Caco-2 (cell line): ENCODE data around the gene FRMD4A. TPM values are rescaled to one million over a fixed set of nuclear protein-coding genes. Genes with fewer than 3 reads are reported as not detected.

Experiments
- BruUV-seq: library from RNA; stranded (reverse); fragments of 400-500 nt; replicated peaks from 2 replicates; lab custom pipeline; 2021; lab: Mats Ljungman, UMichigan
- CTCF ChIA-PET: fragments of 300-600 bp; sonication (Branson Sonifier 250); formaldehyde crosslinking; loops from one replicate; lab custom pipeline; 2022; ENCODE audit warnings: antibody characterized with exemption; lab: Charles Lee
- POLR2A ChIA-PET: fragments of 300-600 bp; sonication (Branson Sonifier 250); formaldehyde crosslinking; loops from one replicate; lab custom pipeline; 2022; ENCODE audit warnings: antibody characterized with exemption; lab: Charles Lee
- DNase-seq, 2 experiments: peaks; one replicate each; pipeline versions ENCODE4 v3.0.0 to v3.0.0-alpha.2; 2020 to 2022
- H3K27me3 ChIP-seq: replicated peaks from 2 replicates; pipeline ENCODE4 v1.6.0; 2011; ENCODE audit warnings: low read length; ENCODE audit not compliant: control insufficient read depth, insufficient read depth
- H3K36me3 ChIP-seq: 2 replicates; pipeline ENCODE4 v1.5.1; 2011; ENCODE audit warnings: low read length; ENCODE audit not compliant: control insufficient read depth, insufficient read depth
- H3K4me1 ChIP-seq: fragments of 250-450 bp; sonication (Bioruptor Pico); 2 replicates; pipeline ENCODE4 v1.5.1; 2020; ENCODE audit warnings: mild to moderate bottlenecking
- H3K4me3 ChIP-seq: 2 replicates; pipeline ENCODE4 v1.5.1; 2011; ENCODE audit warnings: low read depth, mild to moderate bottlenecking, control low read depth, low read length
- H3K9me3 ChIP-seq: fragments of 250-450 bp; sonication (Bioruptor Pico); 2 replicates; pipeline ENCODE4 v1.5.1; 2020; ENCODE audit warnings: mild to moderate bottlenecking, moderate library complexity
- H3K27ac Mint-ChIP-seq: one replicate; pipeline ENCODE4 v1.8.0; 2022; ENCODE audit warnings: mixed read lengths; ENCODE audit not compliant: unreplicated experiment
- H3K27me3 Mint-ChIP-seq: one replicate; pipeline ENCODE4 v1.8.0; 2022; ENCODE audit warnings: mixed read lengths; ENCODE audit not compliant: insufficient read depth, unreplicated experiment
- H3K36me3 Mint-ChIP-seq: one replicate; pipeline ENCODE4 v1.8.0; 2022; ENCODE audit warnings: mild to moderate bottlenecking, mixed read lengths; ENCODE audit not compliant: insufficient read depth, unreplicated experiment
- H3K4me1 Mint-ChIP-seq: one replicate; pipeline ENCODE4 v1.8.0; 2022; ENCODE audit warnings: low read depth, mixed read lengths; ENCODE audit not compliant: unreplicated experiment
- H3K4me3 Mint-ChIP-seq: one replicate; pipeline ENCODE4 v1.8.0; 2022; ENCODE audit warnings: mild to moderate bottlenecking, moderate library complexity, mixed read lengths; ENCODE audit not compliant: unreplicated experiment
- H3K9me3 Mint-ChIP-seq: one replicate; pipeline ENCODE4 v1.8.0; 2022; ENCODE audit warnings: mixed read lengths; ENCODE audit not compliant: unreplicated experiment
- intact Hi-C: fragments of 100-400 bp; cut with micrococcal nuclease; formaldehyde crosslinking; loops from one replicate; pipeline ENCODE4 v1.10.0; 2022; ENCODE audit not compliant: unreplicated experiment
- total RNA-seq: library from RNA; stranded (reverse); gene quantifications from 2 replicates; pipeline ENCODE4 v1.2.3, GENCODE V29; 2022
- TF ChIP-seq, protein P1 (sequence below), 2 experiments: fragments of 200-600 bp in 1 of 2; IDR thresholded peaks; 1 replicate in 1 of 2; 2 replicates in 1 of 2; pipeline versions ENCODE4 v1.5.1 to v1.8.0; 2011 to 2022; ENCODE audit warnings: antibody characterized with exemption in 1 of 2, control low read depth in 1 of 2, inconsistent platforms in 1 of 2, low read depth in 1 of 2, low read length in 1 of 2, mild to moderate bottlenecking in 1 of 2, moderate library complexity in 1 of 2; ENCODE audit not compliant: insufficient read depth in 1 of 2, severe bottlenecking in 1 of 2, unreplicated experiment in 1 of 2

The FRMD4A gene
- total RNA-seq, 1 experiment from 2014 or later = 52.1 TPM

- peaks cover 16% of the 10 kb centered on the region for H3K4me1 Mint-ChIP-seq
- CTCF ChIA-PET = no interaction called here
- no peaks in the 10 kb centered on the region for H3K27me3 Mint-ChIP-seq
- H3K4me3 Mint-ChIP-seq = no peak overlapping the region
- POLR2A ChIA-PET = no interaction called here
- TF ChIP-seq, protein P1, sequence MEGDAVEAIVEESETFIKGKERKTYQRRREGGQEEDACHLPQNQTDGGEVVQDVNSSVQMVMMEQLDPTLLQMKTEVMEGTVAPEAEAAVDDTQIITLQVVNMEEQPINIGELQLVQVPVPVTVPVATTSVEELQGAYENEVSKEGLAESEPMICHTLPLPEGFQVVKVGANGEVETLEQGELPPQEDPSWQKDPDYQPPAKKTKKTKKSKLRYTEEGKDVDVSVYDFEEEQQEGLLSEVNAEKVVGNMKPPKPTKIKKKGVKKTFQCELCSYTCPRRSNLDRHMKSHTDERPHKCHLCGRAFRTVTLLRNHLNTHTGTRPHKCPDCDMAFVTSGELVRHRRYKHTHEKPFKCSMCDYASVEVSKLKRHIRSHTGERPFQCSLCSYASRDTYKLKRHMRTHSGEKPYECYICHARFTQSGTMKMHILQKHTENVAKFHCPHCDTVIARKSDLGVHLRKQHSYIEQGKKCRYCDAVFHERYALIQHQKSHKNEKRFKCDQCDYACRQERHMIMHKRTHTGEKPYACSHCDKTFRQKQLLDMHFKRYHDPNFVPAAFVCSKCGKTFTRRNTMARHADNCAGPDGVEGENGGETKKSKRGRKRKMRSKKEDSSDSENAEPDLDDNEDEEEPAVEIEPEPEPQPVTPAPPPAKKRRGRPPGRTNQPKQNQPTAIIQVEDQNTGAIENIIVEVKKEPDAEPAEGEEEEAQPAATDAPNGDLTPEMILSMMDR (IDR thresholded peaks at IDR 0.05; ENCODE audit: insufficient read depth in 1 of 2, low read depth in 1 of 2, low read length in 1 of 2, severe bottlenecking in 1 of 2, unreplicated experiment in 1 of 2) = no peak
- Histone ChIP-seq H3K4me1 (no peaks in the 10 kb centered on the region), H3K27me3 (no peaks in the 10 kb centered on the region), H3K4me3 (no peak overlapping the region), H3K36me3 (peaks cover 10% of the 10 kb centered on the region), H3K9me3 (no peaks in the 10 kb centered on the region)
- intact Hi-C loops = no loop called here
- no peaks in the 10 kb centered on the region for H3K9me3 Mint-ChIP-seq
- no peak for DNase-seq
- H3K36me3 Mint-ChIP-seq = peaks cover 75% of the 10 kb centered on the region
- no TSS peak for BruUV-seq
- no peak overlapping the region for H3K27ac Mint-ChIP-seq
These were observed 674.2 kb downstream of the FRMD4A start for GRCh38 chr10:13656337-13657100.

DNA sequence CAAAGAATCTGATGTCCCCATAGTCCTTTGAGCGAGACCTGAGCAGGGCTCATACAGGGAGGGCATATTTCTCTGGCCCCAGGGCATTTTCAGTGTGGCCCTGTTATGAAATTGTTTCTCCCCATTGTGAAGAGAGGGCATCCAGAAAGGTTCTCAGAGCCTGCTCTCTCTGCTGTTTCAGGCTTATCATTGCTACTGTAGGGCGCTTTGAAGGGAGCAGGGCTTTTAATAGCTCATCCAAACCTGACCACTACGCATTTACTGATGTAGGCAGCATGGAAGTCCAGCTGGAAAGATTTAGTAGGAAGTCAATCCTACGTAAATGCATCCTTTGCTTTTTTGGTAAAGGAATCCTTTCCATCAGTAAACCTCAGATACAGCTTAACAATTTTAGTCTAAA is 675.9 kb downstream of the FRMD4A start:
- H3K27me3 ChIP-seq = no peaks in the 10 kb centered on the region
- H3K4me3 Mint-ChIP-seq = no peak overlapping the region
- no peaks in the 10 kb centered on the region for H3K9me3 Mint-ChIP-seq
- POLR2A ChIA-PET = no interaction called here
- intact Hi-C loops = no loop called here
- no TSS peak for BruUV-seq
- DNase-seq = no peak
- H3K4me3 ChIP-seq = no peak overlapping the region
- H3K4me1 Mint-ChIP-seq = no peaks in the 10 kb centered on the region
- H3K27me3 Mint-ChIP-seq = no peaks in the 10 kb centered on the region
- CTCF ChIA-PET = no interaction called here
- TF ChIP-seq, protein P1 (IDR thresholded peaks at IDR 0.05; ENCODE audit: insufficient read depth in 1 of 2, low read depth in 1 of 2, low read length in 1 of 2, severe bottlenecking in 1 of 2, unreplicated experiment in 1 of 2) = no peak
- peaks cover 10% of the 10 kb centered on the region for H3K36me3 ChIP-seq
- H3K36me3 Mint-ChIP-seq = peaks cover 76% of the 10 kb centered on the region
- no peaks in the 10 kb centered on the region for H3K9me3 ChIP-seq
- H3K4me1 ChIP-seq = no peaks in the 10 kb centered on the region
- H3K27ac Mint-ChIP-seq = no peak overlapping the region

GRCh38 chr10:13654118-13654830 is 676.5 kb downstream of the FRMD4A start:
- POLR2A ChIA-PET = no interaction called here
- H3K9me3 Mint-ChIP-seq = no peaks in the 10 kb centered on the region
- no peaks in the 10 kb centered on the region for H3K4me1 Mint-ChIP-seq
- intact Hi-C loops = no loop called here
- TF ChIP-seq, protein P1 (IDR thresholded peaks at IDR 0.05; ENCODE audit: insufficient read depth in 1 of 2, low read depth in 1 of 2, low read length in 1 of 2, severe bottlenecking in 1 of 2, unreplicated experiment in 1 of 2) = no peak
- peaks cover 76% of the 10 kb centered on the region for H3K36me3 Mint-ChIP-seq
- CTCF ChIA-PET = no interaction called here
- H3K4me3 ChIP-seq = no peak overlapping the region
- H3K4me3 Mint-ChIP-seq = no peak overlapping the region
- DNase-seq = no peak
- no peaks in the 10 kb centered on the region for H3K27me3 Mint-ChIP-seq
- peaks cover 10% of the 10 kb centered on the region for H3K36me3 ChIP-seq
- H3K4me1 ChIP-seq = no peaks in the 10 kb centered on the region
- H3K27me3 ChIP-seq = no peaks in the 10 kb centered on the region
- no peaks in the 10 kb centered on the region for H3K9me3 ChIP-seq
- no TSS peak for BruUV-seq
- no peak overlapping the region for H3K27ac Mint-ChIP-seq
